HG03039 (cell line): ENCODE measurements around the gene SLC6A6.
"Not testable (repeated sequence)": the region's sequence is repeated elsewhere in the genome, so short reads cannot be mapped to it uniquely, and the experiment has no call there.

Experiments used
- ATAC-seq: cut with Tn5 transposase; IDR thresholded peaks from one replicate; pipeline ENCODE4 v1.9.1; 2021; ENCODE audit warnings: mild to moderate bottlenecking, moderate library complexity; ENCODE audit not compliant: unreplicated experiment

SLC6A6 gene

GRCh38 chr3:14503706-14504065 lies 101.3 kb downstream of the SLC6A6 start:
- ATAC-seq: no peak

- no peak for ATAC-seq
Observed at GRCh38 chr3:14505001-14505802, 102.8 kb downstream of the SLC6A6 start.

GRCh38 chr3:14505803-14506500 lies 103.5 kb downstream of the SLC6A6 start:
- no peak for ATAC-seq

- ATAC-seq: no peak
Observed at GRCh38 chr3:14506626-14507304, 104.4 kb downstream of the SLC6A6 start.

- ATAC-seq: no peak
Observed at GRCh38 chr3:14507305-14507741, 104.9 kb downstream of the SLC6A6 start.

- no peak for ATAC-seq
Observed at GRCh38 chr3:14507757-14508504, 105.5 kb downstream of the SLC6A6 start.

GRCh38 chr3:14508505-14508819 lies 106.1 kb downstream of the SLC6A6 start:
- no peak for ATAC-seq

GRCh38 chr3:14508966-14509795 lies 106.8 kb downstream of the SLC6A6 start:
- no peak for ATAC-seq

GRCh38 chr3:14509796-14510100 lies 107.3 kb downstream of the SLC6A6 start:
- no peak for ATAC-seq

GRCh38 chr3:14510838-14511622 lies 108.6 kb downstream of the SLC6A6 start:
- no peak for ATAC-seq

GRCh38 chr3:14511623-14512280 lies 109.3 kb downstream of the SLC6A6 start:
- ATAC-seq: no peak

GRCh38 chr3:14512281-14512941 lies 110.0 kb downstream of the SLC6A6 start:
- ATAC-seq: no peak

GRCh38 chr3:14512942-14513327 lies 110.5 kb downstream of the SLC6A6 start:
- ATAC-seq: no peak

GRCh38 chr3:14513566-14514322 lies 111.3 kb downstream of the SLC6A6 start:
- no peak for ATAC-seq

GRCh38 chr3:14514323-14514720 lies 111.9 kb downstream of the SLC6A6 start:
- no peak for ATAC-seq

GRCh38 chr3:14515526-14515925 lies 113.1 kb downstream of the SLC6A6 start:
- not testable (repeated sequence) for ATAC-seq

- ATAC-seq: no peak
Observed at GRCh38 chr3:14516738-14517345, 114.4 kb downstream of the SLC6A6 start.
